ENCODE measurements around the gene RASGRP3. TPM values are rescaled to one million over a fixed set of nuclear protein-coding genes. Genes with fewer than 3 reads are reported as not detected.
A peak's percentile ranks its signal among the peaks of the same experiment; 100 is the strongest.

The RASGRP3 gene
- total and polyA plus RNA-seq, 12 donors: 14.9 to 77.4 (median 64.4) TPM

- no peak for TF ChIP-seq CTCF (IDR thresholded peaks at IDR 0.05)
- H3K27ac ChIP-seq: peak overlapping the region in 2 of 10 donors; percentile 6 to 41
- peaks cover 0 to 25% (median 11%) of the 10 kb centered on the region in 9 donors for H3K4me1 ChIP-seq
- intact Hi-C loops (cut with DNase I): loop anchor here in 8 of 10 donors (2.0 to 10.0 kb wide), 9 partner anchors 105 to 1027 kb away; partner anchors contain the start of gene RASGRP3 (in 7 of the 8)
- peaks cover 0 to 45% (median 23%) of the 10 kb centered on the region in 9 donors for H3K36me3 ChIP-seq
- ATAC-seq (no peak), DNase-seq (no peak)
- no peak overlapping the region for H3K4me3 ChIP-seq
- no peaks in the 10 kb centered on the region for H3K27me3 ChIP-seq
- 61 to 80% methylated on average over 5 of the region's 5 CpGs for WGBS, 2 donors
- no peaks in the 10 kb centered on the region for H3K9me3 ChIP-seq
Measured at GRCh38 chr2:33581872-33582271, 105.4 kb downstream of the RASGRP3 start.

GRCh38 chr2:33583194-33583938 is 106.9 kb downstream of the RASGRP3 start:
- Histone ChIP-seq H3K4me3 (no peak overlapping the region), H3K27ac (peak overlapping the region in 2 of 10 donors; percentile 3 to 32), H3K27me3 (no peaks in the 10 kb centered on the region), H3K36me3 (peaks cover 0 to 60% (median 23%) of the 10 kb centered on the region in 9 donors), H3K4me1 (peaks cover 0 to 27% (median 13%) of the 10 kb centered on the region in 9 donors), H3K9me3 (no peaks in the 10 kb centered on the region)
- intact Hi-C loops (cut with DNase I): loop anchor here in 8 of 10 donors (2.0 to 10.0 kb wide), 9 partner anchors 106 to 1029 kb away; partner anchors contain the start of gene RASGRP3 (in 7 of the 8)
- ATAC-seq (peak in 4 of 8 donors; percentile 41 to 67 (median 50)), DNase-seq (peak in 1 of 2 donors; percentile 27)
- TF ChIP-seq CTCF (IDR thresholded peaks at IDR 0.05): peak; percentile 73 to 89 (median 81)
- 18 to 23% methylated on average over 2 of the region's 2 CpGs for WGBS, 2 donors

- intact Hi-C loops (cut with DNase I): loop anchor here in 8 of 10 donors (5.0 to 10.0 kb wide), 8 partner anchors 112 to 1032 kb away; partner anchors contain the start of gene RASGRP3 (in 3 of the 8)
- no peak for TF ChIP-seq CTCF (IDR thresholded peaks at IDR 0.05)
- peaks cover 0 to 93% (median 33%) of the 10 kb centered on the region in 9 donors for H3K36me3 ChIP-seq
- no peaks in the 10 kb centered on the region for H3K9me3 ChIP-seq
- 73 to 77% methylated on average over 2 of the region's 2 CpGs for WGBS, 2 donors
- no peak overlapping the region for H3K4me3 ChIP-seq
- ATAC-seq: no peak
- no peak for DNase-seq
- no peaks in the 10 kb centered on the region for H3K27me3 ChIP-seq
- peak overlapping the region in 1 of 10 donors; percentile 0 for H3K27ac ChIP-seq
- H3K4me1 ChIP-seq: peaks cover 0 to 41% (median 19%) of the 10 kb centered on the region in 9 donors
Measured at GRCh38 chr2:33586766-33587165, 110.3 kb downstream of the RASGRP3 start.

GRCh38 chr2:33588232-33588631 is 111.8 kb downstream of the RASGRP3 start:
- DNase-seq (no peak), ATAC-seq (no peak)
- Histone ChIP-seq H3K4me3 (no peak overlapping the region), H3K4me1 (peaks cover 0 to 38% (median 11%) of the 10 kb centered on the region in 9 donors), H3K36me3 (peaks cover 0 to 99% (median 36%) of the 10 kb centered on the region in 9 donors), H3K27me3 (no peaks in the 10 kb centered on the region), H3K9me3 (no peaks in the 10 kb centered on the region), H3K27ac (no peak overlapping the region)
- WGBS, 2 donors: 60 to 77% methylated on average over 2 of the region's 2 CpGs
- intact Hi-C loops (cut with DNase I): loop anchor here in 8 of 10 donors (5.0 to 10.0 kb wide), 8 partner anchors 113 to 1033 kb away; partner anchors contain the start of gene RASGRP3 (in 3 of the 8)
- TF ChIP-seq CTCF (IDR thresholded peaks at IDR 0.05): no peak

Measured in heart right ventricle (tissue), 16 donors.